IgD-negative memory B cell (primary cell): ENCODE data around the gene PDS5B. TPM values are rescaled to one million over a fixed set of nuclear protein-coding genes. Genes with fewer than 3 reads are reported as not detected.
A peak's percentile ranks its signal among the peaks of the same experiment; 100 is the strongest.
"Not testable (repeated sequence)": the region's sequence is repeated elsewhere in the genome, so short reads cannot be mapped to it uniquely, and the experiment has no call there.

Source experiments
- H3K27ac Mint-ChIP-seq, 3 donors: one replicate each; pipeline ENCODE4 v1.8.0; 2020 to 2022; ENCODE audit warnings: mild to moderate bottlenecking in 3 of 3, mixed read lengths in 3 of 3, moderate library complexity in 1 of 3
- H3K27me3 Mint-ChIP-seq: one replicate; pipeline ENCODE4 v1.8.0; 2021; ENCODE audit warnings: mixed read lengths
- H3K36me3 Mint-ChIP-seq: one replicate; pipeline ENCODE4 v1.8.0; 2020; ENCODE audit warnings: mild to moderate bottlenecking, mixed read lengths
- H3K4me1 Mint-ChIP-seq, 3 donors: one replicate each; pipeline ENCODE4 v1.8.0; 2020 to 2022; ENCODE audit warnings: mixed read lengths in 3 of 3, mild to moderate bottlenecking in 1 of 3
- H3K4me3 Mint-ChIP-seq, 4 donors: one replicate each; pipeline ENCODE4 v1.8.0; 2020 to 2022; ENCODE audit warnings: mild to moderate bottlenecking in 4 of 4, mixed read lengths in 4 of 4, moderate library complexity in 3 of 4
- H3K9me3 Mint-ChIP-seq, 3 donors: one replicate each; pipeline ENCODE4 v1.8.0; 2020 to 2021; ENCODE audit warnings: mixed read lengths in 3 of 3, mild to moderate bottlenecking in 1 of 3
- polyA plus RNA-seq: library from polyadenylated mRNA; unstranded; fragments of 300-500 nt; fragmentation: Illumina TruSeq; gene quantifications from one replicate; pipeline ENCODE4 v1.2.3, GENCODE V29; 2021

PDS5B gene
- polyA plus RNA-seq, 1 donor from 2014 or later = 31.1 TPM

DNA sequence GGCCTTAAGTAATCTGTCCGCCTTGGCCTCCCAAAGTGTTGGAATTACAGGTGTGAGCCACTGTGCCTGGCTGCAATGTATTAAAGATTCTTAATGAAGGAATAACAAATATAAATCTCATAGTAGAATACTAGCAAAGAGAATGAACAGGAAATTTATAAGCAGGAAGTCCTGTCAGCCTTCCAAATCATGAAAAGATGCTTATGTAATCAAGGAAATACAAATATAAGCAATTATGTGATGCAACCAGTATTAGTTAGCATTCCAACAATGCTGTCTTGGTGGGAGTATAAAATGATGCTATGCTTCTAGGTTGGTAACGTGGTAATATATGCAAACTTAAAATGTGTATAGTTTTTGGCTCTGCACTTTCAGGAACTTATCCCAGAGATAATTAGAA lies 133.8 kb downstream of the PDS5B start:
- no peak overlapping the region for H3K27ac Mint-ChIP-seq
- no peaks in the 10 kb centered on the region for H3K27me3 Mint-ChIP-seq
- H3K9me3 Mint-ChIP-seq = peaks cover 0 to 5% (median 2%) of the 10 kb centered on the region in 3 donors
- peaks cover 0 to 3% (median 3%) of the 10 kb centered on the region in 3 donors for H3K4me1 Mint-ChIP-seq
- peak overlapping the region in 1 of 4 donors; percentile 27 for H3K4me3 Mint-ChIP-seq
- peaks cover 9% of the 10 kb centered on the region for H3K36me3 Mint-ChIP-seq

DNA sequence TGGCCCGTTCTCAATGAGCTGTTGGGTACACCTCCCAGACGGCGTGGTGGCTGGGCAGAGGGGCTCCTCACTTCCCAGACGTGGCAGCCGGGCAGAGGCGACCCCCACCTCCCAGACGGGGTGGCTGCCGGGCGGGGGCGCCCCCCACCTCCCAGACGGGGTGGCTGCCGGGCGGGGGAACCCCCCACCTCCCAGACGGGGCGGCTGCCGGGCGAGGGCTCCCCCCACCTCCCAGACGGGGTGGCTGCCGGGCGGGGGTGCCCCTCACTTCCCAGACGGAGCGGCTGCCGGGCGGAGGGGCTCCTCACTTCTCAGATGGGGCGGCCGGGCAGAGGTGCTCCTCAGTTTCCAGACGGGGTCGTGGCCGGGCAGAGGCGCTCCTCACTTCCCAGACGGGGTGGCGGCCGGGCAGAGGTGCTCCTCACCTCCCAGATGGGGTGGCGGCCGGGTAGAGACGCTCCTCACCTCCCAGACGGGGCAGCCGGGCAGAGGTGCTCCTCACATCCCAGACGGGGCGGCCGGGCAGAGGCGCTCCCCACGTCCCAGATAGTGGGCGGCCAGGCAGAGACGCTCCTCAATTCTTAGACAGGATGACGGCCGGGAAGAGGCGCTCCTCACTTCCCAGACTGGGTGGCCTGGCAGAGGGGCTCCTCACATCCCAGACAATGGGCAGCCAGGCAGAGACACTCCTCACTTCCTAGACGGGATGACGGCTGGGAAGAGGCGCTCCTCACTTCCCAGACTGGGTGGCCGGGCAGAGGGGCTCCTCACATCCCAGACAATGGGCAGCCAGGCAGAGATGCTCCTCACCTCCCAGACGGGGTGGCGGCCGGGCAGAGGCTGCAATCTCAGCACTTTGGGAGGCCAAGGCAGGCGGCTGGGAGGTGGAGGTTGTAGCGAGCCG lies 135.1 kb downstream of the PDS5B start:
- not testable (repeated sequence) for H3K27me3 Mint-ChIP-seq, H3K36me3 Mint-ChIP-seq, H3K4me1 Mint-ChIP-seq, H3K9me3 Mint-ChIP-seq
- H3K27ac Mint-ChIP-seq = peak overlapping the region in 1 of 3 donors; percentile 39
- H3K4me3 Mint-ChIP-seq = peak overlapping the region in 1 of 4 donors; percentile 21

DNA sequence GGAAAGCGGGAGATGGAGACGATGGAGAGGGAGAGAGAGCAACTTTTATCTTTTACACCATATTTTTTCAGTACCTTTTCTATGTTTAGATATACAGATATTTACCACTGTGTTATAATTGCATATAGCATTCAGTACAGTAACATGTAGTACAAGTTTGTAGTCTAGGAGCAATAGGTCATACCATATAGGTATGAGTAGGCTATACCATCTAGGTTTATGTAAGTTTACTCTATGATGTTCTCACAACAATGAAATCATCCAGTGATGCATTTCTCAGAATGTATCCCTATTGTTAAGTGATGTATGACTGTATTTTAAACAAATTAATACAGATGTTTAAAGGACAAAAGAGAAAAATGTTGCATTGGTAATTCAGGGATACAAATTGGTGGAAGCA lies 136.1 kb downstream of the PDS5B start:
- Mint-ChIP-seq H3K4me3 (no peak overlapping the region), H3K27me3 (no peaks in the 10 kb centered on the region), H3K36me3 (peaks cover 9% of the 10 kb centered on the region), H3K27ac (peak overlapping the region in 1 of 3 donors; percentile 53), H3K9me3 (peaks cover 0 to 4% (median 2%) of the 10 kb centered on the region in 3 donors), H3K4me1 (peaks cover 5 to 10% (median 8%) of the 10 kb centered on the region in 3 donors)

DNA sequence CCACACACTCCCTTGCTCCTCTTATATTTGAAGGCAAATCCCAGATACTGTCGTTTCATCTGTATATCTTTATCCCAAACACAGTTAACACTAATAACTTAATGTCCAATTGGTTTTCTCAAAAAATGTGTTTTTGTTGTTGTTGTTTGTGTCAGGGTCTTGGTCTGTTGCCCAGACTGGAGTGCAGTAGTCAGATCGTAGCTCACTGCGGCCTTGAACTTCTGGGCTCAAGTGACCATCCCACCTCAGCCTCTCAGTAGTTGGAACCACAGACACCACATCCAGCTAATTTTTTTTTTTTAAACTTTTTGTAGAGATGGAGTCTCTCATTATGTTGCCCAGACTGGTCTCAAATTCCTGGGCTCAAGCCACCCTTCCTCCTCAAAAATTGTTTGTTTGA lies 137.7 kb downstream of the PDS5B start:
- peaks cover 13% of the 10 kb centered on the region for H3K36me3 Mint-ChIP-seq
- H3K4me3 Mint-ChIP-seq = no peak overlapping the region
- peaks cover 0 to 4% (median 2%) of the 10 kb centered on the region in 3 donors for H3K9me3 Mint-ChIP-seq
- no peak overlapping the region for H3K27ac Mint-ChIP-seq
- H3K27me3 Mint-ChIP-seq = no peaks in the 10 kb centered on the region
- peaks cover 10 to 11% (median 10%) of the 10 kb centered on the region in 3 donors for H3K4me1 Mint-ChIP-seq

DNA sequence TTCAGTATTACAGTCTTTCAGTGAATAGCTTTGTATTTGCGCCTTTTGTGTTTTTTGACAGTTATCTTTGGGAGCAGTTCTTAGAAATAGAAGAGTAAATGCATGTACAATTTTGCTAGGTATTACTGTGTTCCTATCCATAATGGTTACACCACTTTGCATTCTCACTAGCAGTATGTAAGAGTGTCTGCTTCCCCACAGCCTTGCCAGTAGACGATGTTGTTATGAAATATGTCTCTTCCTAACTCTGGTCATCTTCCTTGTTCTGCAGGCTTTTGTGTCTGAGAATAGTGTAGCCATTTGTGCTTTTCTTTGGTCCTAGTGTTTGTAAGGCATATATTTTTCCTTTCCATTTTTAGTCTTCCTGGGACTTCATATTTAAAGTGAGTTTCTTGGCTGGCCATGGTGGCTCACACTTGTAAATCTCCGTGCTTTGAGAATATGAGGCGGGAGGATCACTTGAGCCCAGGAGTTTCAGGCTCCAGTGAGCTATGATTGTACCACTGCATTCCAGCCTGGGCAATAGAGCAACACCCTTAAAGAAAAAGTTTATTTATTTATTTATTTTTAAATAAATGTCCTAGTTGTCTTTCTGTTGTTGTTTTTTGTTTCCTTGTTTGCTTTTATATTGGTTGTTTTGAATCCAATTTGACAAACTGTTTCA lies 140.3 kb downstream of the PDS5B start:
- H3K27ac Mint-ChIP-seq = no peak overlapping the region
- peaks cover 24% of the 10 kb centered on the region for H3K36me3 Mint-ChIP-seq

DNA sequence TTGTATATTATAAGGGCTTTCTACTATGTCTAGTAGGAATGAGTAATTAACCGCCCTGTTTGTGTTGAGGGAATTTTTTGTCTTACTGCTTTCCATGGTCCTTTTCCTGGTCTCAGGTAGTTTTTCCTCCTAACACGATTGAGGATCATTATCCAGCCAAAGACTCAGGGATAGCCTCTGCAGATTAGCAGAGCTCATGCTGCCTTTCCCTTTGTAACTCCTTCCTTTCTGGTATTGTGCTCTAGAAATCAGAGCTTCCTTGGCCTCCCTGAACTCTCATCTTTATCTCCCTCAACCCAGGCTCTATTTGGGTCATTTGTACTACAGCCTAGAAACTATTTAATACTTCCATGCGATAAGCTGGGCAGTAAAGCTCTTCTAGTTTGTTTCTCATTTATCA lies 142.1 kb downstream of the PDS5B start:
- peaks cover 12 to 22% (median 17%) of the 10 kb centered on the region in 3 donors for H3K4me1 Mint-ChIP-seq
- H3K27me3 Mint-ChIP-seq = no peaks in the 10 kb centered on the region
- no peak overlapping the region for H3K4me3 Mint-ChIP-seq
- no peaks in the 10 kb centered on the region for H3K9me3 Mint-ChIP-seq
- H3K36me3 Mint-ChIP-seq = peaks cover 23% of the 10 kb centered on the region
- H3K27ac Mint-ChIP-seq = no peak overlapping the region

More for the DNA sequence above, 140.3 kb downstream of the PDS5B start:
- H3K4me3 Mint-ChIP-seq = no peak overlapping the region
- H3K9me3 Mint-ChIP-seq = no peaks in the 10 kb centered on the region
- peaks cover 12 to 22% (median 16%) of the 10 kb centered on the region in 3 donors for H3K4me1 Mint-ChIP-seq
- H3K27me3 Mint-ChIP-seq = no peaks in the 10 kb centered on the region

DNA sequence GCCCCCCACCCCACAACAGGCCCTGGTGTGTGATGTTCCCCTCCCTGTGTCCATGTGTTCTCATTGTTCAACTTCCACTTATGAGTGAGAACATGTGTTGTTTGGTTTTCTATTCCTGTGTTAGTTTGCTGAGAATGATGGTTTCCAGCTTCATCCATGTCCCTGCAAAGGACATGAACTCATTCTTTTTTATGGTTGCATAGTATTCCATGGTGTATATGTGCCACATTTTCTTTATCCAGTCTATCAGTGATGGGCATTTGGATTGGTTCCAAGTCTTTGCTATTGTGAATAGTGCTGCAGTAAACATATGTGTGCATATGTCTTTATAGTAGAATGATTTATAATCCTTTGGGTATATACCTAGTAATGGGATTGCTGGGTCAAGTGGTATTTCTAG lies 142.8 kb downstream of the PDS5B start:
- H3K9me3 Mint-ChIP-seq, H3K4me3 Mint-ChIP-seq, H3K27ac Mint-ChIP-seq, H3K27me3 Mint-ChIP-seq: not testable (repeated sequence)
- Mint-ChIP-seq H3K4me1 (peaks cover 12 to 22% (median 15%) of the 10 kb centered on the region in 3 donors), H3K36me3 (peaks cover 26% of the 10 kb centered on the region)

DNA sequence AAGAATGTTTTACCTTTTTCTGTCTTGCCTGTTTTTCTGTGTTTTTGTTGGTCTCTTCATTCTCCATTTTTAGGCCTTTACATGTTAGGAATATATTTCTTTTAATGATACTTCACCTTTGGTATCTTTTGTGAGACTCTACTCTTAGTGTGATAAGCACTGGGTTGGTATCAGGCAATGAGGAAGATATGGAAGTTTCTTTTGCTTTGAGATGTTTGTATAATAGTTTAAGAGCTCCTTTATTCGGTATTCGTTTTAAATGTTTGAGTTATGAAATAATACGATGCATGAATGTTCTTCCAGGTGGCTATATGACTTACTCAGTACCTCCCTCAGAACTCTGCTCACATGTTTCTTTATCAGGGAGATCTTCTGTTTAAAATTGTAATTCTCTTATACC lies 144.8 kb downstream of the PDS5B start:
- Mint-ChIP-seq H3K4me3 (no peak overlapping the region), H3K36me3 (peaks cover 27% of the 10 kb centered on the region), H3K27me3 (no peaks in the 10 kb centered on the region), H3K27ac (no peak overlapping the region), H3K9me3 (no peaks in the 10 kb centered on the region), H3K4me1 (peaks cover 12 to 23% (median 12%) of the 10 kb centered on the region in 3 donors)

DNA sequence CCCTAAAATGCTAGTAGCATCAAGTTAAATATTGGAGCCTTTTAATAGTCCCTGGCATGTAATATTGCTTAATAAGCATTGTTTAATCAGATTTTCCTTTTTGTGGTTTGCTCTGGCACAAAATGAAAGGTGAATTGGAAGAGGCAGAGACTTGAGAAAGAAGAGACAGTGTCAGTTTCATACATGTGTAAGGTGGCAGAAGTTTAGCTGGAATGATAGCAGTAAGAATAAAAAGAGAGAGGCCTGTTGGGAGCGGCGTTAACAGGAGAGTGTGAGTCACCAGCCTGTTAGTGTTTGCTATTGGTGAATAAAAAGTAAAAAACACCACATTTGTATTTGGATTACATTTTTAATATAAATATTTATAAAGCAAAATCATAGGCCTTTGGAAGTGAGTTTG lies 145.3 kb downstream of the PDS5B start:
- no peak overlapping the region for H3K4me3 Mint-ChIP-seq
- no peaks in the 10 kb centered on the region for H3K9me3 Mint-ChIP-seq
- H3K27ac Mint-ChIP-seq = no peak overlapping the region
- H3K4me1 Mint-ChIP-seq = peaks cover 10 to 24% (median 13%) of the 10 kb centered on the region in 3 donors
- no peaks in the 10 kb centered on the region for H3K27me3 Mint-ChIP-seq
- H3K36me3 Mint-ChIP-seq = peaks cover 24% of the 10 kb centered on the region

DNA sequence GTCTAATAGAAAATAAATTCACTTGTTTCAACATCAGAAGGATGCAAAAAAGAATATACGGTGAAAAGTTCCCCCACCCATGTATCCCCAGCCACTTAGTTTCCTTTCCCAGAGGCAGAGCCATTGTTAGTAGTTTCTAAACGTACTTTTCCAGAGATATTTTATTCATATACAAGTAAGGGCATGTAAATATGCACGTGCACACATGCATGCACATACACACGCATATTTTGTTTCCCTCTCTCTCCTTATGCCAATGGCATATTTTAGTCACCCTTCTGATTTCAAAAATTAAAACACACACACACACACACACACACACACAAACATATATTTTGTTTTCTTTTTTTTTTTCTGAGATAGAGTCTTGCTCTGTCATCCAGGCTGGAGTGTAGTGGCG lies 147.4 kb downstream of the PDS5B start:
- Mint-ChIP-seq H3K27ac (no peak overlapping the region), H3K9me3 (no peaks in the 10 kb centered on the region), H3K36me3 (peaks cover 26% of the 10 kb centered on the region), H3K4me1 (peaks cover 20 to 32% (median 20%) of the 10 kb centered on the region in 3 donors), H3K27me3 (no peaks in the 10 kb centered on the region), H3K4me3 (no peak overlapping the region)

DNA sequence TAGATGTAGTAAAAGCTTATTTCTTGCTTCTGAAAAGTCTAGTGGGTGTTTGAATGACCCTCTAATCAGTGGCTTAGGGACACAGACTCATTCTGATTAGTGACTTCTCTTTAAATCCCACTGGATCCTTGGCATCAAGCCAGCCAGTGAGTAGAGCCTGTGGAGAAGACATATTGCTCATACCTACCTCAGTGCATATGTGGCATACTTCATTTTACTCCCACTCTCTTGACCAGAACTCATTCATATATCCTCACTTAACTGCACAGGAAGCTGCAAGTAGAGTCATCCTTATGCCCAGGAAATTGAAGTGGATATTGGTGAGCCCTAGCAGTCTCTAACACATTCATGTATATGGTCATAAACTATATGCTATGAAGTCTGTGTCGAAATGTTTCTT lies 148.3 kb downstream of the PDS5B start:
- Mint-ChIP-seq H3K27me3 (no peaks in the 10 kb centered on the region), H3K4me3 (no peak overlapping the region), H3K4me1 (peaks cover 20 to 32% (median 20%) of the 10 kb centered on the region in 3 donors), H3K36me3 (peaks cover 20% of the 10 kb centered on the region), H3K27ac (no peak overlapping the region), H3K9me3 (no peaks in the 10 kb centered on the region)

DNA sequence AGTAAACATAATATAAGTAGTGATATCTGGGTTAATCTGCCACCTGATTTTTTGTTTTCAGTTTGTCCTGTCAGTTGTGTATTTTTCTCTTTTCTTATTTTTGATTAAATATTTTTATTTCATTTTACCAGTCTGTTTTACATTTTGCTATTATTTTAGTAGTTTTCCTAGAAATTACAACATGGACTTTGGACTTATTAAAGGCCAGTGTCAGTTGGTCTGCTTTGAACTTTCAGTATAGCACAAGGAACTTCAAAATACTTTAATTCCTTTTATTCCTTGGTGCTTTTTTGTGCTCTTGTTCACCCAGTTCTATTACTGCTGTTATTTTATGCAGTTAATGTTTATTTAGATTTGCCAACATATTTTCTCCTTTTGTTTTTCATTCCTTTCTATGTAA lies 149.6 kb downstream of the PDS5B start:
- Mint-ChIP-seq H3K9me3 (no peaks in the 10 kb centered on the region), H3K27ac (peak overlapping the region in 1 of 3 donors; percentile 75), H3K27me3 (no peaks in the 10 kb centered on the region), H3K4me3 (peak overlapping the region in 1 of 4 donors; percentile 48), H3K4me1 (peaks cover 16 to 27% (median 18%) of the 10 kb centered on the region in 3 donors), H3K36me3 (peaks cover 17% of the 10 kb centered on the region)

DNA sequence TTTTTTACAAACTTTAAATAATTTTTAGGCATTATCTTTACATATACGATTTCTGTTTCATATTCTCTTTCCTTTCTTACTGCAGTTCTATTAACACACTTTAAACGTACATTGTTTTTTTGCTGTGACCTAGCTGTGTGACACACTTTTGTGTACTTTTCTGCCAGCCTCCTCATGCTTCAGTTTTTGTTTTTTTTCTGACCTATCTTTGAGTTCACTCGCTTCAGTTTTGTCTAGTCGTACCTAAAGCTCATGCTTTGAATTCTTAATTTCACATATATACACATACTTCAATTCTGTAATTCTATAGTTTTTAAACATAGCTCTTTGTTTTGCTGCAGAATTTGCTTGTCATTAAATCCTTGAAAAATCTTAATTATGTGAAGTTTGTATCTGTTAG lies 150.4 kb downstream of the PDS5B start:
- H3K27me3 Mint-ChIP-seq = no peaks in the 10 kb centered on the region
- peaks cover 13 to 21% (median 17%) of the 10 kb centered on the region in 3 donors for H3K4me1 Mint-ChIP-seq
- no peaks in the 10 kb centered on the region for H3K9me3 Mint-ChIP-seq
- peak overlapping the region; percentile 49 to 89 (median 80) for H3K4me3 Mint-ChIP-seq
- H3K27ac Mint-ChIP-seq = peak overlapping the region; percentile 65 to 96 (median 75)
- H3K36me3 Mint-ChIP-seq = peaks cover 17% of the 10 kb centered on the region

DNA sequence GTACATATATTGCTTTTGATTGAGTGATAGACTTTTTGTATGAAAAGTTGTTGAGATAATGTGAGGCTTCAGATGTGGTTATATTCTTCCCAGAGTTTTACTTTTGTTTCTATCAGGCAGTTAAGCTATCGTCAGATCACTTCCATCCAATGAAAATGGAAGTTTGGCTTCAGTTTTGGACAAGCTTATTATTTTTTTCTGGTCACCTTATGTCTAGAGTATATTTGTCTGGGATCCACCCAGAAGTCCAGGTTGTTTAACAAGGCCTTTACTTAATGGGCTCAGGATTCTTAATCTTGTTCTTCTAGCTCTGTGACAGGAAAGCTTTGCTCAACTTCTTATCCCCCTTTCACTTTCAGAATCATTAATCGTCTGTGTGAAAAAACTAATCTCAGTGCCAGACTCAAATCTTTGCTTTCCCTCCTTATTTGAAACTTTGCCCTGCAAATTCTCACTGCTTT lies 150.9 kb downstream of the PDS5B start:
- Mint-ChIP-seq H3K27me3 (no peaks in the 10 kb centered on the region), H3K36me3 (peaks cover 17% of the 10 kb centered on the region), H3K4me3 (peak overlapping the region; percentile 49 to 89 (median 80)), H3K27ac (peak overlapping the region; percentile 65 to 96 (median 75)), H3K9me3 (no peaks in the 10 kb centered on the region), H3K4me1 (peaks cover 13 to 21% (median 17%) of the 10 kb centered on the region in 3 donors)

DNA sequence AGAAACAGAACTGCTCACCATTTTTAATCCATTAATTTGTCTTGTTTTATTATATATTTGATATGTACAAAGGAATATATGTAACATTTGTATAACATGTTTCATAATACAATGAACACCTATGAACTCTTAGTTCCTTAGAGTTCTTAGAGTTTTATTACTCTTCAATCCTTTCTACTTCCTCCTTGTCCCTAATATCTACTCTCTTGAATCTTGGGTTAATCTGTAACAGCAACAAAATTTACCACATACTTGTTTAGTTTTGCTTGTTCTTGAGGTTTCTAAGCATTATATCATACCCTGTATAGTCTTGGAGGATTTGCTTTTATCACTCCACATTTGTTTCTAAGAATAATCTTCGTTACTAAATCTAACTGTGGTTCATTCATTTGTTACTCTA lies 151.4 kb downstream of the PDS5B start:
- Mint-ChIP-seq H3K27me3 (no peaks in the 10 kb centered on the region), H3K9me3 (no peaks in the 10 kb centered on the region), H3K4me3 (peak overlapping the region; percentile 49 to 89 (median 80)), H3K27ac (peak overlapping the region; percentile 68 to 96 (median 75)), H3K36me3 (peaks cover 17% of the 10 kb centered on the region), H3K4me1 (peaks cover 13 to 21% (median 17%) of the 10 kb centered on the region in 3 donors)
